HG02763 (cell line): Measurements from ENCODE around the gene GAB2.
"Not testable (repeated sequence)": the region's sequence is repeated elsewhere in the genome, so short reads cannot be mapped to it uniquely, and the experiment has no call there.

Experiments
- ATAC-seq: cut with Tn5 transposase; IDR thresholded peaks from one replicate; pipeline ENCODE4 v1.9.1; 2021; ENCODE audit warnings: mild to moderate bottlenecking, moderate library complexity; ENCODE audit not compliant: unreplicated experiment

The GAB2 gene

GRCh38 chr11:78259777-78260487 is 157.7 kb downstream of the GAB2 start:
- no peak for ATAC-seq

- ATAC-seq = no peak
Observed at GRCh38 chr11:78257654-78258053, 160.0 kb downstream of the GAB2 start.

DNA sequence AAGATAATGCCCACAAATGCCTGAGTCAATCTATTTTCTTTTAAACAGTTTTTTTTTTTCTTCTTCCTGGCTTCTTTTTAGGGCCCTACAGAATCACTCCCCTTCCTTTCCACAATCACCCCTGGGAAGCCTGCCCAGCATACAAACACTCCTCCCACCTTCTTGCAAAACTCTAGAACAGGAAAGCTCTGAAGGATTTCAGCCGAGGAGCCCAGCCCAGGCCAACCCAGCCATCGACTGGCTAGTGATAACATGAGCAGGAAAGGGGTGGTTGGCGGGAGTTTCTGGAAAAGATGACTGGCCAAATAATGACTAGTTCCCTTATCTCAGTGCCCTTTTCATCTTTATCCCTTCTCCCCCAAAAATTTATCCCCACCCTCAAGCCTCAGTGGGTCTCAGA is 160.7 kb downstream of the GAB2 start:
- ATAC-seq = no peak

GRCh38 chr11:78255919-78256318 is 161.7 kb downstream of the GAB2 start:
- ATAC-seq = no peak

GRCh38 chr11:78254268-78254667 is 163.4 kb downstream of the GAB2 start:
- no peak for ATAC-seq

DNA sequence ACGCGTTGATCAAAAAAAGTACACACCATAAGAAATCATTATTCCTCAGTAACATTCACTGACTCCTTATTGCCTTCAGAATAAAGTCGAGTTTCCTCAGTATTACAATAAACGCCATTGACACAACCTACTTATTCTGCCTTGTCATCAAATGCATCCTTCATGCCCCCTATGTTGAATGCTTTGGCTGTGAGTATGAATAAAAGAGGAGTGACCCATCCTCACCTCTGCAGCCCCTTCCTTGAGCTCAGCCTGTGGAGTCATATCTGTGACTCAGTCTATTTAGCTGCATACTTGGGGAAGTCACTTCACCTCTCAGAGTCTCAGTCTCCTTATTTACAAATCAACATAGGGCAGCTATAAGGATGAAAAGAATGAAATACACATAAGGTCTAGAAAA is 163.8 kb downstream of the GAB2 start:
- ATAC-seq = no peak

DNA sequence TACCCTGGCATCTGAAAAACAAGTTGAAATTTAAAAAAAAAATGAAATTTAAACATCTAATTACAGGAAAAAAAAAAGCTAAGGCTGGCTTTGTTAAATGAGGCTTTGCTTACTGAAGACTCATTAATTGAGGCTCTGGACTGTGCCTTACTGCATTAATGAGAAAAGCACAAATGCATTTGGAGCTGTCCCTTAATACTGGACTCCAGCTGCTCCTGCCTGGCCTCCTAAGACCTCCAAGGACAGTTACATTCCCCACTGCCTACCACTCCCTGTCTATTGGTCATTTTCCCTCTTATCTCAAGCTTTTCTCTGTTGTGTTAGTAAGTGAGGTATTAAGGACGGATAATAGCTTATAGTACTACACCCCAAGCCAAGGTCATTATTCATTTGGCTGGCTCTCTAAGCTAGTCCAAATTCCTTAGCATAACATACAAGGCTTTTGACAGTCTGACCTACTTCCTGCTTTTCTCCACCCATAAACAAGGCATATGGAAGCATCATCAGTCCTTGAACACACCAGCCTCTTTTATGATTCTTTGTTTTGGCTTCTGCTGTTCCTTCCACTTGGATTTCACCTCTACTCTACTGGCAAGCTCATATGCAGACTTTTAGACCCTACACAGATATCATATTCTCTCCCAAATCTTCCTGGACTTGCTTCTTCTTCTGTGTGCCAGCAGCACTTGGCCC is 166.4 kb downstream of the GAB2 start:
- ATAC-seq = no peak

DNA sequence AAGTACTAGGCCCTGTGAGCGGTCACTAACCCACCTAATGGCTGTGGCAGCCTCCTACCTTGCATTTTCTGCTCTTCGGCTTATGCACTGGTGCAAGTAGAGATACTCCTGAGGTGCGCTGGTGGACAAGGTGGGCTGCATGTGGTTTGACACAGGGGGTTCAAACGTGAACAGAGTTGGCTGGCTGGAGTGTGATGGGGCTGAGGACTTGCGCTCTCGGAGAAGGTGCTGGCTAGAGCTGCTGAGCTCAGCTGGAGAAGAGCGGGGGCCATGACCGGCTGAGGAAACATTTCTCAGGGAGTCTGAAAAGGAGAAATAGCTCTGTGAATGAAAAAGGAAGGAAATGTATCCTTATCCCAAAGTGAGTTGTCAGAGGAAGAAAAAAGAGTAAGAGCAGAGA is 167.5 kb downstream of the GAB2 start:
- no peak for ATAC-seq

DNA sequence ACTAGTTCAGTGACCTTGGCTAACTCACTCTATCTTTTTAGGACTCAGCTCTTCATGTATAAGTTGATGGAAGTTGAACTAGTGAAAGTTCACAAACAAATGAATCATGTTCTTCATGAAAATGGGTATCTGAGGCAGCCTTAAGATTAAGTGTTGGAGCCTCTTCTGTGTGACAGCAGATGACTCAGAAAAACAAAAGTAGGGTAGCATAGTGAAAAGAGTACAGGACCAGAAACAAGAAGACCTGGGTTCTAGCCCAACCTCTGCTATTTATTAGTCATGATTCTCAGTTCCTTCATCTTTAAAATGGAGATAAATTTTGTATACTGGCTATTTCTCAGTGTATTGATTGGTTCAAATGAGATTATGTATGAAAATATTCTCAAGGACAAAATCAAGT is 168.7 kb downstream of the GAB2 start:
- ATAC-seq = no peak

GRCh38 chr11:78248191-78248590 is 169.4 kb downstream of the GAB2 start:
- ATAC-seq = no peak

GRCh38 chr11:78244546-78245255 is 172.9 kb downstream of the GAB2 start:
- no peak for ATAC-seq

DNA sequence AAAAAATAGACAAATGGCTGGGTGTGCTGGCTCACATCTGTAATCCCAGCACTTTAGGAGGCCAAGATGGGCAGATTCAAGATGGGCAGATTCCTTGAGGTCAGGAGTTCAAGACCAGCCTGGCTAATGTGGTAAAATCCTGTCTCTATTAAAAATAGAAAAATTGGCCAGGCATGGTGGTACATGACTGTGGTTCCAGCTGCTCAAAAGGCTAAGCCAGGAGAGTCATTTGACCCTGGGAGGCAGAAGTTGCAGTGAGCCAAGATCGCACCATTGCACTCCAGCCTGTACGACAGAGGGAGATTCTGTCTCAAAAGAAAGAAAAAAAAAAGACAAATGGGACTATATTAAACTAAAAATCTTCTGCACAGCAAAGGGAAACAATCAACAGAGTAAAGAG is 173.5 kb downstream of the GAB2 start:
- no peak for ATAC-seq

DNA sequence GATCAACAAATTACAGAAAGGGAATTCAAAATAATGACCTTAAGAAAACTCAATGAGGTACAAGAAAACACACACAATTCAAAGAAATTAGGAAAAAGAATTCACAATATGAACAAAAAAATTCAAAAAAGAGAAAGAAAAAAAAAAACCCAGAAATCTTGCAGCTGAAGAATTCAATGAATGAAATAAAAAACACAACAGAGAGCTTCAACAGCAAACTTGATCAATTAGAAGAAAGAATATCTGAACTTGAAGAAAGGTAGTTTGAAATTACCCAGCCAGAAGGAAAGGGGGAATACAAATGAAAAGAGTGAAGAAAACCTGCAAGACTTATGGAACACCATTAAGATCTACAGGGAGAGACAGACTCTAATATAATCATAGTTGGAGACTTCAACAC is 176.1 kb downstream of the GAB2 start:
- no peak for ATAC-seq

DNA sequence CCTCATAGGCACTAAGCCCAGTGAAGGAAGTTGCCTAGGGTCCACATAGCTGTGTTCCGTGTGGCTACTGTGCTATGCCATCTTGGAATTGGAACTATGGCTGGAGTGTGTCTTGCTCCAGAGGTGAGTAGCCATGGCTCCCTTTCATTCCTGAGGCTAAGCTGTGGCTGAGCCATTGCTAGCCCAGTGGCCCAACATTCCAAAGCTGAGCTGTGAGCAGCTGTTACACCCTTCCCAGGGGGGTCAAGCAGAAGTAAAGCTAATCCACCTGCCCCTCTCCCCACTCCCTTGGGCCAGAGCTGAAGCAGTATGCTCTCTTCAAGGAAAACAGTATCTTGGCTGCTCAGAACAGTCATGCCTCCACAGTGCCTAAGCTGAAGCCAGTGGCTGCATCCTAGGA is 177.8 kb downstream of the GAB2 start:
- no peak for ATAC-seq

DNA sequence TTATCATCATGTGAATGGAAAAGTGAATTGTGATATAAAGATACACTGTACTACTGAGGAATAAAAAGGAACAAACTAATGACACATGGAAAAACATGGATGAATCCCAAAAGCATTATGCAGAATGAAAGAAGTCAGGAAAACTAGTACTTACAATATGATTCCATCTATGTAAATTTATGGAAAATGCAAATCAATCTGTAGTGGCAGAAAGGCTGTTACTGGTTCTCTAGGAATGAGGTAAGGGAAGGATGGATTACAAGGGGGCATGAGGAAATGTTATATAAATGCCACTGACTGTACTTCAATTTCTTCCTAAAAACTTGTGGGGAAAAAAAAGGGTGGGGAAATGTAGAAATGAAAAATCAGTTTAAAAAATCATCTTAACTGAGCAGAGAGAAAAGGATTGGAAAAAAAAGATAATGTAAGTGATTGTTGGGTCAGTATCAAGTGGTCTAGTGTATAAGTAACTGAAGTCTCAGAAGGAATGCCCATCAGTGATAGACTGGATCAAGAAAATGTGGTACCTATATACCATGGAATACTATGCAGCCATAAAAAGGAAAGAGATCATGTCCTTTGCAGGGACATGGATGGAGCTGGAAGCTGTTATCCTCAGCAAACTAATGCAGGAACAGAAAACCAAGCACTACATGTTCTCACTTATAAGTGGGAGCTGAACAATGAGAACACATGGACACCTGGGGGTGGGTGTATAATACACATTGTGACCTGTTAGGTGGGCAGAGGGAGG is 180.2 kb downstream of the GAB2 start:
- ATAC-seq = no peak

GRCh38 chr11:78234006-78234405 is 183.6 kb downstream of the GAB2 start:
- no peak for ATAC-seq

DNA sequence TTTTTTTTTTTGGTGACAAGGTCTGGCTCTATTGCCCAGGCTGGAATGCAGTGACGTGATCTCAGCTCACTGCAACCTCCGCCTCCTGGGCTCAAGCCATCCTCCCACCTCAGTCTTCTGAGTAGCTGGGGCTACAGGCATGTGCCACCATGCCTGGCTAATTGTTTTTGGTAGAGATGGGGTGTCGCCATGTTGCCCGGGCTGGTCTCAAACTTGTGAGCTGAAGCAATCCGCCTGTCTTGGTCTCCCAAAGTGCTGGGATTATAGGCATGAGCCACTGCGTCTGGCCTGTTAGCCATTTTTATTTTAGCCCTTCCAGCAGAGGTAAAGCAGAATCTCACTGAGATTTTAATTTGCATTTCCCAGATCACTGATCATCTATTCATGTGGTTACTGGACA is 184.6 kb downstream of the GAB2 start:
- ATAC-seq = not testable (repeated sequence)

DNA sequence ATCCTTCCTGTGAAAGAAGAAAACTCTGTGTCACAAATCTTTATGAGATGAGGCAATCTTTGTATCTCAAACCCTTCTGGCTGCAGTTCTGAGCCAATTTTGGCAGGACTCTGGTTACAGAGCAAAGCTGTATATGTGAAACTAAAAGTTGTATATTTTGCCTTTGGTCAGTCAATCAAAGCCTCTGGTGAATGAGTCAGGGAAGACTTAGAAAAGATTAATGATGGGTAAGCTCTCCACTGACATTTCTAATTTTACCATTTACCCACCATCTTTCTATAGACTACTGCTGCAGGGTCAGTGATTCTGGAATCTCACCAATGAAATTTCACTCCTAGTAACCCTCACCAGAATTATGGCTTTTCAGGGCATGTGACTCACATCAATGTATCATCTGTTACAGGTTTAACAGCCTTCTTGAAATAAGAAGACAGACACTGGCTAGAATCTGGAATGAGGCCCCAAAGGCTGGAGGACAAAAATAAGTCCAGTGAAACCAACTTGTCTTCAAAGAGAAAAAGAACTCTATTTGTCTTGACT is 185.6 kb downstream of the GAB2 start:
- no peak for ATAC-seq

GRCh38 chr11:78230161-78230877 is 187.3 kb downstream of the GAB2 start:
- no peak for ATAC-seq

DNA sequence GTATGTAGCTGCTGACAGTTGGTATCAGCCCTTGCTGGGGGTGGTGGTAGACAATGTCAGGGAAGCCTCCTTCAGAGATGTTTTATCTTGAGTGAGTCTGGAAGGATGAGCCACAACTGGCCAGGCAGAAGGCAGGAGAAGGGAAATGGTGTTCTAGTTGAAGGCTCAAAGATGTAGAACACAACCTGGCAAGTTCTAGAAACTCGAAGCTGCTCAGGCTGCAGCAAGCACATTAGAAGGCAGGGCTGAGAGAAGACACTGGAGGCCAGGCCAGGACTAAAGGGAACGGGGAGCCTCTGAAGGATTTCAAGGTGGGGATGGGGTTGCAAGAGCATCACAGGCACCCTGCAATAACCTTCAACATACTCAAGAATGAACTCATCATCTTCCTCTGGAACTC is 188.5 kb downstream of the GAB2 start:
- ATAC-seq = no peak
